Measurements from ENCODE around the gene RETREG1. TPM values are rescaled to one million over a fixed set of nuclear protein-coding genes. Genes with fewer than 3 reads are reported as not detected.

The RETREG1 gene
- total RNA-seq, 1 experiment from 2014 or later = 3.4 TPM

DNA sequence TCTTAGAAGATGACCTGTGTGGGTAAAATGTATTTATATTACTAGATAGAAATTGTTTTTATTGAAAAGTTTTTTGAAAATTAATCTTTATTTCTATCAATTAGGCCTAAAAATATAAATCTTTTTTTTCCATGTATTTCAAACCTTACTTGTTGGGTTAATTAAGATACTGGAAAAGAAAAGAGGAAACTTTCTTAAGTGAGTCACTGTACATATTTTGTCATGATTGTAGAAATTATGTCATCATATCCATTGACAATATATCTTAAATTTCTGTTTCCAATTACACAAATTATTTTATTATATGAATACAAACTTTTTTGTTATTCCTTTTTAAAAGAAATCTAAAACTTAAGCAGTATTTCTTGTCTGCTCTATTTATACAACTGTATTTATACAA is 53.1 kb downstream of the RETREG1 start:
- H4K8ac ChIP-seq (replicated peaks; ENCODE audit: insufficient read length, low read depth, low read length) = no peak overlapping the region
- H3K56ac ChIP-seq (ENCODE audit: insufficient read length, low read depth, low read length) = no peak overlapping the region
- Mint-ChIP-seq H3K27ac (no peak overlapping the region), H3K4me3 (no peak overlapping the region), H3K9me3 (no peaks in the 10 kb centered on the region), H3K36me3 (ENCODE audit: insufficient read depth in 1 of 3, low read depth in 3 of 3) (no peaks in the 10 kb centered on the region), H3K4me1 (peaks cover 26 to 32% of the 10 kb centered on the region in 2 experiments), H3K27me3 (ENCODE audit: low read depth) (no peaks in the 10 kb centered on the region)
- no peak overlapping the region for H3K9ac ChIP-seq (ENCODE audit: extremely low read depth, insufficient read length, low read length)
- H2BK12ac ChIP-seq (ENCODE audit: insufficient read length, low read depth, low read length) = no peak overlapping the region
- no peak overlapping the region for H3K4me2 ChIP-seq (ENCODE audit: insufficient read depth, insufficient read length, low read length)
- no peak overlapping the region for H4K91ac ChIP-seq (ENCODE audit: insufficient read length, low read depth, low read length)
- H2BK20ac ChIP-seq (ENCODE audit: low read depth, low read length, poor library complexity, severe bottlenecking) = no peak overlapping the region
- no peak overlapping the region for H2AK5ac ChIP-seq (ENCODE audit: insufficient read length, low read length)
- no peaks in the 10 kb centered on the region; the same call in 1 of the 2 replicates for H3K4me1 ChIP-seq (ENCODE audit: insufficient read depth, low read length)
- DNase-seq = no peak
- H3K27me3 ChIP-seq (ENCODE audit: insufficient read depth, low read length) = no peaks in the 10 kb centered on the region
- H3T11ph ChIP-seq (ENCODE audit: low read length) = no peak overlapping the region
- no peaks in the 10 kb centered on the region for H3K79me2 ChIP-seq (ENCODE audit: insufficient read depth, low read length)
- H3K18ac ChIP-seq (ENCODE audit: insufficient read length, low read depth, low read length) = no peak overlapping the region
- TF ChIP-seq, protein P1, sequence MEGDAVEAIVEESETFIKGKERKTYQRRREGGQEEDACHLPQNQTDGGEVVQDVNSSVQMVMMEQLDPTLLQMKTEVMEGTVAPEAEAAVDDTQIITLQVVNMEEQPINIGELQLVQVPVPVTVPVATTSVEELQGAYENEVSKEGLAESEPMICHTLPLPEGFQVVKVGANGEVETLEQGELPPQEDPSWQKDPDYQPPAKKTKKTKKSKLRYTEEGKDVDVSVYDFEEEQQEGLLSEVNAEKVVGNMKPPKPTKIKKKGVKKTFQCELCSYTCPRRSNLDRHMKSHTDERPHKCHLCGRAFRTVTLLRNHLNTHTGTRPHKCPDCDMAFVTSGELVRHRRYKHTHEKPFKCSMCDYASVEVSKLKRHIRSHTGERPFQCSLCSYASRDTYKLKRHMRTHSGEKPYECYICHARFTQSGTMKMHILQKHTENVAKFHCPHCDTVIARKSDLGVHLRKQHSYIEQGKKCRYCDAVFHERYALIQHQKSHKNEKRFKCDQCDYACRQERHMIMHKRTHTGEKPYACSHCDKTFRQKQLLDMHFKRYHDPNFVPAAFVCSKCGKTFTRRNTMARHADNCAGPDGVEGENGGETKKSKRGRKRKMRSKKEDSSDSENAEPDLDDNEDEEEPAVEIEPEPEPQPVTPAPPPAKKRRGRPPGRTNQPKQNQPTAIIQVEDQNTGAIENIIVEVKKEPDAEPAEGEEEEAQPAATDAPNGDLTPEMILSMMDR (conservative IDR thresholded peaks at IDR 0.05) = no peak
- no peak overlapping the region for H2BK5ac ChIP-seq (ENCODE audit: insufficient read length, low read length)
- no peaks in the 10 kb centered on the region for H3K9me3 ChIP-seq (ENCODE audit: control insufficient read depth, low read depth, low read length)
- H3K23me2 ChIP-seq (ENCODE audit: insufficient read length, low read depth, low read length, poor library complexity, severe bottlenecking) = no peaks in the 10 kb centered on the region
- H3K4ac ChIP-seq (ENCODE audit: low read depth, low read length) = no peak overlapping the region
- no peak overlapping the region for H3K27ac ChIP-seq (ENCODE audit: insufficient read length, low read depth, low read length)
- H2BK120ac ChIP-seq (ENCODE audit: low read depth, low read length, poor library complexity, severe bottlenecking) = no peak overlapping the region
- no peak overlapping the region for H4K5ac ChIP-seq (ENCODE audit: insufficient read length, low read depth, low read length)
- no peak overlapping the region for H3K14ac ChIP-seq (ENCODE audit: insufficient read depth, low read length)
- H2BK15ac ChIP-seq (ENCODE audit: low read depth, low read length) = no peak overlapping the region
- no peaks in the 10 kb centered on the region for H4K20me1 ChIP-seq (ENCODE audit: control insufficient read depth, insufficient read depth, insufficient read length)
- no peak overlapping the region for H2AFZ ChIP-seq (ENCODE audit: low read length)
- H3K23ac ChIP-seq (ENCODE audit: insufficient read length, low read depth, low read length) = no peak overlapping the region
- H3K79me1 ChIP-seq (ENCODE audit: insufficient read depth, low read depth, low read length, poor library complexity, severe bottlenecking) = no peaks in the 10 kb centered on the region
